ENCODE data around the gene CCDC7. TPM values are rescaled to one million over a fixed set of nuclear protein-coding genes. Genes with fewer than 3 reads are reported as not detected.
"Not testable (repeated sequence)": the region's sequence is repeated elsewhere in the genome, so short reads cannot be mapped to it uniquely, and the experiment has no call there.

The CCDC7 gene
- total RNA-seq, 1 donor from 2014 or later = 22.8 TPM

- H3K9me3 ChIP-seq = peaks cover 9% of the 10 kb centered on the region
- H3K27me3 ChIP-seq (ENCODE audit: low read depth) = no peaks in the 10 kb centered on the region
- intact Hi-C loops (cut with DNase I) = no loop called here
- DNase-seq (no peak), ATAC-seq (no peak)
- H3K4me1 ChIP-seq = no peaks in the 10 kb centered on the region
- no peaks in the 10 kb centered on the region for H3K36me3 ChIP-seq
- no peak for TF ChIP-seq CTCF (IDR thresholded peaks at IDR 0.05)
- no peak overlapping the region for H3K27ac ChIP-seq
- H3K4me3 ChIP-seq = no peak overlapping the region
These were observed 154.4 kb downstream of the CCDC7 start for GRCh38 chr10:32600317-32600716.

- not testable (repeated sequence) for DNase-seq, H3K27ac ChIP-seq
These were observed 155.6 kb downstream of the CCDC7 start for GRCh38 chr10:32601562-32601961.

GRCh38 chr10:32605787-32606186, 159.8 kb downstream of the CCDC7 start:
- no peak for DNase-seq
- Histone ChIP-seq H3K27me3 (ENCODE audit: low read depth) (no peaks in the 10 kb centered on the region), H3K36me3 (no peaks in the 10 kb centered on the region), H3K9me3 (peaks cover 7% of the 10 kb centered on the region), H3K4me1 (no peaks in the 10 kb centered on the region), H3K27ac (no peak overlapping the region), H3K4me3 (no peak overlapping the region)
- intact Hi-C loops (cut with DNase I) = no loop called here
- TF ChIP-seq CTCF (IDR thresholded peaks at IDR 0.05) = no peak
- ATAC-seq = no peak

More at GRCh38 chr10:32601562-32601961, 155.6 kb downstream of the CCDC7 start:
- H3K27me3 ChIP-seq (ENCODE audit: low read depth); H3K4me3 ChIP-seq; H3K9me3 ChIP-seq; H3K4me1 ChIP-seq; ATAC-seq; intact Hi-C loops (cut with DNase I); H3K36me3 ChIP-seq: not testable (repeated sequence)

- H3K27ac ChIP-seq; intact Hi-C loops (cut with DNase I); H3K36me3 ChIP-seq; H3K4me3 ChIP-seq; H3K4me1 ChIP-seq; ATAC-seq; H3K27me3 ChIP-seq (ENCODE audit: low read depth); DNase-seq: not testable (repeated sequence)
- H3K9me3 ChIP-seq = peaks cover 18% of the 10 kb centered on the region
These were observed 164.6 kb downstream of the CCDC7 start for GRCh38 chr10:32610543-32610942.

- H3K27ac ChIP-seq = no peak overlapping the region
- no peaks in the 10 kb centered on the region for H3K4me1 ChIP-seq
- intact Hi-C loops (cut with DNase I) = no loop called here
- no peaks in the 10 kb centered on the region for H3K27me3 ChIP-seq (ENCODE audit: low read depth)
- no peak for ATAC-seq
- no peaks in the 10 kb centered on the region for H3K36me3 ChIP-seq
- H3K9me3 ChIP-seq = peaks cover 18% of the 10 kb centered on the region
- TF ChIP-seq CTCF (IDR thresholded peaks at IDR 0.05) = no peak
- DNase-seq = no peak
- no peak overlapping the region for H3K4me3 ChIP-seq
These were observed 170.5 kb downstream of the CCDC7 start for GRCh38 chr10:32616438-32616837.

GRCh38 chr10:32618482-32618881, 172.5 kb downstream of the CCDC7 start:
- H3K4me3 ChIP-seq = no peak overlapping the region
- H3K27me3 ChIP-seq (ENCODE audit: low read depth) = no peaks in the 10 kb centered on the region
- no peak for TF ChIP-seq CTCF (IDR thresholded peaks at IDR 0.05)
- H3K36me3 ChIP-seq = no peaks in the 10 kb centered on the region
- DNase-seq = no peak
- intact Hi-C loops (cut with DNase I) = no loop called here
- no peak overlapping the region for H3K27ac ChIP-seq
- no peaks in the 10 kb centered on the region for H3K4me1 ChIP-seq
- no peak for ATAC-seq
- H3K9me3 ChIP-seq = peaks cover 15% of the 10 kb centered on the region

- intact Hi-C loops (cut with DNase I) = no loop called here
These were observed 176.0 kb downstream of the CCDC7 start for GRCh38 chr10:32621969-32622368.

More at GRCh38 chr10:32621969-32622368, 176.0 kb downstream of the CCDC7 start:
- TF ChIP-seq CTCF (IDR thresholded peaks at IDR 0.05) = no peak
- no peak for DNase-seq
- Histone ChIP-seq H3K27ac (no peak overlapping the region), H3K27me3 (ENCODE audit: low read depth) (no peaks in the 10 kb centered on the region), H3K4me3 (no peak overlapping the region), H3K36me3 (no peaks in the 10 kb centered on the region), H3K9me3 (peaks cover 6% of the 10 kb centered on the region), H3K4me1 (no peaks in the 10 kb centered on the region)
- ATAC-seq = no peak
